Glomerular visceral epithelial cell (primary cell): ENCODE measurements around the gene MATCAP1.
A peak's percentile ranks its signal among the peaks of the same experiment; 100 is the strongest.

Experiments used
- DNase-seq: peaks from one replicate; pipeline ENCODE4 v3.0.0-alpha.2; 2016; ENCODE audit errors: extremely low spot score

Gene MATCAP1

GRCh38 chr16:67183627-67184452, at the start of gene MATCAP1:
Gene MATCAP1 (minus strand): TSS chr16:67183963. CDS start chr16:67180610, 3,353 bp downstream.
- DNase-seq = peak; percentile 95

GRCh38 chr16:67230809-67231660, 47.3 kb upstream of the MATCAP1 start:
- no peak for DNase-seq

- no peak for DNase-seq
These were observed 46.4 kb upstream of the MATCAP1 start for GRCh38 chr16:67229906-67230808.

GRCh38 chr16:67228905-67229304, 45.1 kb upstream of the MATCAP1 start:
- no peak for DNase-seq

GRCh38 chr16:67228034-67228785, 44.4 kb upstream of the MATCAP1 start:
- no peak for DNase-seq

GRCh38 chr16:67227567-67227921, 43.8 kb upstream of the MATCAP1 start:
- no peak for DNase-seq

- DNase-seq = peak; percentile 98
These were observed 43.2 kb upstream of the MATCAP1 start, which contains the start of gene TMEM208 for GRCh38 chr16:67226804-67227566. Gene TMEM208 (plus strand): TSS chr16:67227130. CDS start chr16:67227219, 89 bp downstream.

- no peak for DNase-seq
These were observed 42.6 kb upstream of the MATCAP1 start for GRCh38 chr16:67226295-67226803.

GRCh38 chr16:67223992-67224391, 40.2 kb upstream of the MATCAP1 start:
- no peak for DNase-seq

GRCh38 chr16:67216612-67217490, 33.1 kb upstream of the MATCAP1 start:
- no peak for DNase-seq

- DNase-seq = no peak
These were observed 31.9 kb upstream of the MATCAP1 start for GRCh38 chr16:67215706-67216105.

- DNase-seq = no peak
These were observed 29.6 kb upstream of the MATCAP1 start for GRCh38 chr16:67213197-67214019.

- peak; percentile 19 for DNase-seq
These were observed 29.0 kb upstream of the MATCAP1 start for GRCh38 chr16:67212766-67213165.

GRCh38 chr16:67211674-67212073, 27.9 kb upstream of the MATCAP1 start:
- DNase-seq = no peak

GRCh38 chr16:67210069-67210937, 26.5 kb upstream of the MATCAP1 start:
- DNase-seq = no peak

GRCh38 chr16:67209565-67209964, 25.8 kb upstream of the MATCAP1 start:
- DNase-seq = no peak
